Urinary bladder (tissue), 4 donors: Measurements from ENCODE around the gene AGRN. TPM values are rescaled to one million over a fixed set of nuclear protein-coding genes. Genes with fewer than 3 reads are reported as not detected.
"Not testable (repeated sequence)": the region's sequence is repeated elsewhere in the genome, so short reads cannot be mapped to it uniquely, and the experiment has no call there.

Experiments
- DNase-seq: peaks from one replicate; pipeline ENCODE4 v3.0.0-alpha.2; 2015; ENCODE audit errors: extremely low spot score
- H3K27ac ChIP-seq: one replicate; pipeline ENCODE4 v1.5.1; 2013; ENCODE audit warnings: low read depth, mild to moderate bottlenecking, moderate library complexity
- H3K36me3 ChIP-seq: one replicate; pipeline ENCODE4 v1.6.1; 2013; ENCODE audit warnings: mild to moderate bottlenecking, moderate library complexity; ENCODE audit not compliant: insufficient read depth
- H3K4me1 ChIP-seq: one replicate; pipeline ENCODE4 v1.6.1; 2013; ENCODE audit warnings: mild to moderate bottlenecking, moderate library complexity; ENCODE audit not compliant: insufficient read depth
- H3K4me3 ChIP-seq: one replicate; pipeline ENCODE4 v1.5.1; 2013; ENCODE audit warnings: low read depth, low read length
- WGBS: extraction: QIAGEN DNeasy Blood & Tissue Kit; methylation state at CpG from one replicate; pipeline ENCODE4 v1.1.7; 2013; 5-methylcytosine and 5-hydroxymethylcytosine counted together
- polyA plus RNA-seq: library from polyadenylated mRNA; stranded (reverse); fragments of 200-250 nt; gene quantifications from one replicate; pipeline ENCODE4 v1.2.3, GENCODE V29; 2013
- total RNA-seq: library from RNA; depleted of rRNA; stranded (reverse); fragments of >200 nt; gene quantifications from one replicate; pipeline ENCODE4 v1.2.3, GENCODE V29; 2014
- donor health status: healthy with polysubstance abuse.
- donor health status: healthy.

The AGRN gene
- total and polyA plus RNA-seq, 2 donors: 38.7 to 43.3 TPM

DNA sequence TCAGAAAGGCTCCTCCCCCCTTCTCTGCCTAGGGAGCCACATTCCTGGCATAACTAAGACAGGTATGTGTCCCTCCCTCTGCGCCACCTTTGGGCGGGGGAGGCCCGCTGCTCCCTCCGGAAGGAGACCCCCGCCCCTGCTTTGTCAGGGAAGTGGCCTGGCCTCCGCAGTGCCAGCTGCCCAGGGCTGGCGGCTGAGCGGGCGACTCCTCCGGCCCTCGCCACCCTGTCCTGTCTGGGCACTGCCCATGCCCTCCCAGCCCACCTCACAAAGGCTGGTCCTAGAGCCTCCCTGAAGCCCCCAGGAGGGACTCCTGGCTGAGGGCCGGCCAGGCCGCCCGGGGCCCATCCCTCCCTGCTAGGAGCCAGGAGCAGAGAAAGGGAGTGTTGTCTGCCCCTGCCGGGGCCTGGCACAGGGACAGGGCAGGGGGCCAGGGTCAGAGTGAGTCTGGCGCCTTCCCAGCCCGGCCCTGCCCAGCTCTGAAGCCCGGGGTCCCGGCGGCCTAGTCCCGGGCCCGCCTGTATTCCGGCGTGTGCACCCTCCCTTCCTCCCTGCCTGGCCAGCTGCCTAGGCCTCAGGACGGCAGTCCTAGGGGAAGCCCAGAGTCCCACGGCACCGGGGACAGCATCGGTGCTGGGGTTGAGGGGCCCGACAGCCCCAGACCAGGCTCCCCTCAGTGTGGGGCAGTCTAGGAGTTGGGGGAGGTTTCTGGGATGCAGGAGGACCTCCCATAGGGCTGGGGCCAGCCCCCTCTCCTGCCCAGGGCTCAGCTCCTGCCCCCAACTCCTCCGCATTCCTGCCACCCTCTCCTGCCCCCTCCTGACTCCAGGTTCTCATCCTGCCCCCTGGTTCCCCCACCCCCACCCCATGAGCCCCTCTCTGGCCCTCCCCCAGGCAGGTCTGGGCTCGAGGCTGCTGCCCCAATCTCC lies 5.1 kb downstream of the AGRN start:
- no peak for DNase-seq
- WGBS: 61% methylated on average over 31 of the region's 31 CpGs
- no peak overlapping the region for H3K4me3 ChIP-seq
- no peak overlapping the region for H3K27ac ChIP-seq
- H3K4me1 ChIP-seq: no peaks in the 10 kb centered on the region
- no peaks in the 10 kb centered on the region for H3K36me3 ChIP-seq

DNA sequence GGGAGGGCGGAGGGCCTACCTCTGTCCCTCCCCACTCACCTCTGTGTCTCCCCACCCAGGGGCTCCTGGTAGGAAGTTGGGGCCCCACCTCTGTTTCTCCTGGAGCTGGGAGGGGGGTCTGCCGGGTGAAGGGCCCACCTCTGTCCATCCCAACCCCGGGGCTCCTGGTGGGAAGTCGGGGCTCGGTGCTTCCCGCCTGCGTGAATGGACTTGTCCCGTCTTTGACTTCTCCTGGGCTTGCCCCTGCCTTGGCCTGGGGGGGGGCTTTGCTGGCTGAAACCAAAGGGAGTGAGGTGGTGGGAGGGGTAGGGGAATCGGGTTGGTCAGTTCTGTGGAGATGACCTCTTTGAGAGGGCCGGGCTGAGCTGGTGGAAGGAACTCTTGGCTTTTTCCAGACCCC lies 5.8 kb downstream of the AGRN start:
- Histone ChIP-seq H3K27ac (no peak overlapping the region), H3K4me1 (no peaks in the 10 kb centered on the region), H3K4me3 (no peak overlapping the region), H3K36me3 (no peaks in the 10 kb centered on the region)
- DNase-seq: no peak
- 80% methylated on average over 10 of the region's 10 CpGs for WGBS

GRCh38 chr1:1026599-1027413 lies 6.9 kb downstream of the AGRN start:
- H3K4me3 ChIP-seq: no peak overlapping the region
- no peaks in the 10 kb centered on the region for H3K36me3 ChIP-seq
- DNase-seq: no peak
- WGBS: 67% methylated on average over 21 of the region's 21 CpGs
- H3K4me1 ChIP-seq: no peaks in the 10 kb centered on the region
- no peak overlapping the region for H3K27ac ChIP-seq

DNA sequence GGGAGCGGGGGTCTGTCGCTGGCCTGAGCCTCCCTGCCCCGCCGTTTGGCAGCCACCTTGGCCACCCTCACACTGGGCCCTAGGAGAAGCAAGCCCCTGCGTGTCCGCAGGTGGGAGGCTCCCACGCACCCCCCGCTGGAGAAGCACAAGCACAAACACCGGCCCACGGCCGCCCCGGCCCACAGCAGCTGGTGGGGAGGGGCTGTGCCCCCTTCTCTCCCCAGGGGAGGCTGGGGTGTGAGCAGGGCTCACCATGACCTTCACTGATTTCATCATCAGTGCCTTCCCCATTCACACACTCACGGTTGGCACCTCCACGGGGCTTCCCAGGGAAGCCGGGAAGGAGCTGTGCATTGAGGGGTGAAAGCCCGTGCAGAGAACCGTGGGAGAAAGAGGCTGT lies 7.9 kb downstream of the AGRN start:
- Histone ChIP-seq H3K4me3 (no peak overlapping the region), H3K36me3 (no peaks in the 10 kb centered on the region), H3K4me1 (no peaks in the 10 kb centered on the region), H3K27ac (no peak overlapping the region)
- WGBS: 87% methylated on average over 17 of the region's 17 CpGs
- no peak for DNase-seq

DNA sequence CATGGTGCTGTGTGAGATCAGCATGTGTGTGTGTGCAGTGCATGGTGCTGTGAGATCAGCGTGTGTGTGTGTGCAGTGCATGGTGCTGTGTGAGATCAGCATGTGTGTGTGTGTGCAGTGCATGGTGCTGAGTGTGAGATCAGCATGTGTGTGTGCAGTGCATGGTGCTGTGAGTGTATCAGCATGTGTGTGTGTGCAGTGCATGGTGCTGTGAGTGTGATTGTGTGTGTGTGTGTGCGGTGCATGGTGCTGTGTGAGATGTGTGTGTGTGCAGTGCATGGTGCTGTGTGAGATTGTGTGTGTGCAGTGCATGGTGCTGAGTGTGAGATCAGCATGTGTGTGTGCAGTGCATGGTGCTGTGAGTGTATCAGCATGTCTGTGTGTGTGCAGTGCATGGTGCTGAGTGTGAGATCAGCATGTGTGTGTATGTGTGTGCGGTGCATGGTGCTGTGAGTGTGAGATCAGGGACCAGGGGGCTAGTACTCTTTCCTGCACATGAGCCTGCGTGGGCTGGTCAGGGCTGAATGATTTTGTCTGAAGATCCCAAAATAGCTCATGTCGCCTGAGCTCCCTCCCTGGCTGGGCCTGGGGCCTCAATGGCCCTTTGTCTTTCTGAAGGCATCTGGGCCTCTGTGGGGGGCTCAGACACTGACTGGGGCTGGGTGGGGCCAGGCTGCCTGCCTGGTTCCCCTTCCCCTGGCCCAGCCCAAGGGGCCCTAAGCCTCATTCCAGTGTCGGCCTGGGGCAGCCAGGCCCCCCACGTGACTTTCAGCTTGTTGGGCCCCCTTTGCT lies 11.1 kb downstream of the AGRN start:
- not testable (repeated sequence) for H3K27ac ChIP-seq, DNase-seq, H3K4me3 ChIP-seq, H3K36me3 ChIP-seq, H3K4me1 ChIP-seq
- 85% methylated on average over 7 of the region's 7 CpGs for WGBS

- H3K4me3 ChIP-seq: no peak overlapping the region
- H3K36me3 ChIP-seq: no peaks in the 10 kb centered on the region
- no peak overlapping the region for H3K27ac ChIP-seq
- DNase-seq: no peak
- peaks cover 2% of the 10 kb centered on the region for H3K4me1 ChIP-seq
- WGBS: 88% methylated on average over 11 of the region's 11 CpGs
These were observed 11.8 kb downstream of the AGRN start for GRCh38 chr1:1031659-1032235.

DNA sequence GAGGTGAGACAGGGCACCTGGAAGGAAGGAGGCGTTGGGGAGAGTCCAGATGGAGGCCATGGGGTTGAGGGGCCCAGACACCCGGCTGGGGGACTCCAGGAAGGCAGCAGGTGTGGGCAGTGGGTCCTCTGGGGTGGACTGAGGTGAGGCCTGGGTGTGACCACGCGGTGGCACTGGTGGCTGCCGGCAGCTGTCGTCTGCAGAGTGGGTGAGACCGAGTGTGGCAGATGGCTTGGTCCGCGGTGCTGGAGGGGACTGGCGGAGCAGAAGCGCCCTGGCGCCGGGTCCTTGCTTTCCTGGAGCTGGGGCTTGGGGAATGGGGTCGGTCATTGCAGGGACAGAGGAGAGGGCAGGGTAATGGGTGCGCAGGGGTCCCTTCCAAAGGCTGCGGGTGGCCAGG lies 12.5 kb downstream of the AGRN start:
- no peaks in the 10 kb centered on the region for H3K36me3 ChIP-seq
- H3K4me3 ChIP-seq: no peak overlapping the region
- DNase-seq: no peak
- peaks cover 2% of the 10 kb centered on the region for H3K4me1 ChIP-seq
- WGBS: 46% methylated on average over 16 of the region's 16 CpGs
- H3K27ac ChIP-seq: no peak overlapping the region

GRCh38 chr1:1033009-1033587 lies 13.2 kb downstream of the AGRN start:
- peak; percentile 74 for DNase-seq
- Histone ChIP-seq H3K4me1 (peaks cover 2% of the 10 kb centered on the region), H3K27ac (no peak overlapping the region), H3K36me3 (no peaks in the 10 kb centered on the region), H3K4me3 (peak overlapping the region; percentile 44)
- WGBS: 3% methylated on average over 72 of the region's 73 CpGs

DNA sequence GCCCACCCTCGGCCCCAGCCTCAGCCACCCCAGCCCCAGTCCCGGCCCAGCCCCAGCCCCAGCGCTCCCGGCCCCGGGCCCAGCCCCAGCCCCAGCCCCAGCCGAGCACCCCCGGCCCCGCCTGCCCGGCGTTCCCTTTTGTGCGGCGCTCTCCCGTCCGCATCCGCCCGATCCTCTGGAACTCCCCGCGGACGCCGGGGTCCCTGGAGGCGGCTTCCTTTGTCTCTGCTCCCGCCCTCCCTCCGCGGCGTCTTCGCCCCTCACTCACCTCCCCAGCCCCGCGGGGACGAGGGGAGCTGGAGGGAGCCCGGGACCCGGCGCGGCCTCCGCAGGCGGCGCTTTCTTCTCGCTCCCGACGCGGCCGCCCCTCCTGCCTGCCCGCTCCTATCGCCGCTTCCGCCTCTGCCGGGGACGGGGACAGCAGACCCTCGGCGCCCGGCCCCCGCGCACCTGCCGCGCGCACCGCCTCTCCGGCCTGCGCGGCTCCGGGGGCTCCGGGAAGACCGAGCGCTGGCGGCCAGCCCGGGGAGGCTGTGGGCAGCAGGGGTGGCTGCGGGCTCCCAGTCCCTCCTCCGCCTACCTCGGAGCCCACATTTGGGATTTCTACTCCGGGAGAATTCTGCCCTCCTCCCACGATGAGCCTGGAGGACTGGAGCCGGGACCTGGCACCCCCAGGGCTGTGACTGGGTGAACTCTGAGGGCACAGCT lies 14.0 kb downstream of the AGRN start:
- Histone ChIP-seq H3K4me1 (peaks cover 2% of the 10 kb centered on the region), H3K36me3 (no peaks in the 10 kb centered on the region), H3K4me3 (peak overlapping the region; percentile 44), H3K27ac (no peak overlapping the region)
- DNase-seq: no peak
- WGBS: 14% methylated on average over 71 of the region's 71 CpGs

DNA sequence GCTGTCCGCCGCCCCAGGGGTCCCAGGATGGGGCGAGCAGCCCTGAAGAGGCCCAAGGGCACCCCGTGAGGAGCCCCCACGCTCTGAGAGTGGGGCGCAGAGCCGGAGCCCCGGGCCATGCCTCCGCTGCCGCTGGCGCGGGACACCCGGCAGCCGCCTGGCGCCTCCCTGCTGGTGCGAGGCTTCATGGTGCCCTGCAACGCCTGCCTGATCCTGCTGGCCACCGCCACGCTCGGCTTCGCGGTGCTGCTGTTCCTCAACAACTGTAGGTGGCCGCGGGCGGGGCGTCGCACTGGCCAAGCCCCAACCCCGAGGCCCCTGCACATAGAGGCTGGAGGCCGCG lies 14.5 kb downstream of the AGRN start:
- no peak overlapping the region for H3K4me3 ChIP-seq
- no peak for DNase-seq
- peaks cover 2% of the 10 kb centered on the region for H3K4me1 ChIP-seq
- no peak overlapping the region for H3K27ac ChIP-seq
- WGBS: 64% methylated on average over 30 of the region's 30 CpGs
- H3K36me3 ChIP-seq: no peaks in the 10 kb centered on the region

GRCh38 chr1:1035291-1035943 lies 15.5 kb downstream of the AGRN start:
- Histone ChIP-seq H3K4me3 (no peak overlapping the region), H3K4me1 (peaks cover 2% of the 10 kb centered on the region), H3K36me3 (no peaks in the 10 kb centered on the region), H3K27ac (no peak overlapping the region)
- DNase-seq: no peak
- 92% methylated on average over 19 of the region's 19 CpGs for WGBS
